ENCODE measurements around the gene LCN9.
"Not testable (repeated sequence)": the region's sequence is repeated elsewhere in the genome, so short reads cannot be mapped to it uniquely, and the experiment has no call there.

The LCN9 gene

GRCh38 chr9:135671591-135672041 lies 8.5 kb downstream of the LCN9 start:
- no peak for DNase-seq (ENCODE audit: low spot score)

GRCh38 chr9:135672786-135673185 lies 9.7 kb downstream of the LCN9 start:
- not testable (repeated sequence) for DNase-seq (ENCODE audit: low spot score)

DNA sequence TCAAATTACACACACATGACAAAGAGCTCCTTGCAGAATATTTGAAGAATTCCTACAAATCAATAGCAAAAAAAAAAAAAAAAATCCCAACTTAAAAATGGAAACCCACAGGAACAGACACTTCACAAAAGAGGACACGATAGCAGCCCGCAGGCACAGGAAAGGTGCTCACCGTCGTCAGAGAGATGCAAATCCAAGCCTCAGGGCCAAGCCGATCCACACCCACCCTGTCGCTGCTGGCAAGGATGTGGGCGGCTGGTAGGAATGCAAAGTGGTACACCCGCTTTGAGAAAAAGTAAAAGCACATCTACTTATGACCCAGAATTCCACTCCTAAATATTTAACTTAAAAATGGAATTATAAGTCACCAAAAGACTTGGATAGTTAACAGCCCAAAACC lies 10.8 kb downstream of the LCN9 start:
- DNase-seq (ENCODE audit: low spot score), result no peak

DNA sequence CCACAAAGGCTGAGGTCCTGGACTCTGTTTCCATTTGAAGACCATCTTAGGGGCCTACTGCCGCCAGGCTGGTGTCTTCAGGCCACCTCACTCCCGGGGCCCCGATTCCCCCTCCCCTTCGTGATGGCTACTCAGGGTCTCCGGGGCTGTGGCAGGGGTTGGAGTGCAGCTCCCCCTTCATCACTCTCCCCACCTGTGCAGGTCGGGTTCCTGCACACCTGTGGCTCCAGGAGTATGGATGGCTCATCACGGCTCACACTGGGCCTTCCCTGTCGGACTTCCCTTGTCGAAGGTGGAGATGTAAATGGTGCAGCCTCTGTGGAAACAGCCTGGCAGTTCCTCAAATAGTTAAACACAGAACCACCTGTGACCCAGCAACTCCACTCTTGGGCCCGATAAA lies 11.9 kb downstream of the LCN9 start:
- no peak for DNase-seq (ENCODE audit: low spot score)

GRCh38 chr9:135676891-135677290 lies 13.8 kb downstream of the LCN9 start:
- no peak for DNase-seq (ENCODE audit: low spot score)

DNA sequence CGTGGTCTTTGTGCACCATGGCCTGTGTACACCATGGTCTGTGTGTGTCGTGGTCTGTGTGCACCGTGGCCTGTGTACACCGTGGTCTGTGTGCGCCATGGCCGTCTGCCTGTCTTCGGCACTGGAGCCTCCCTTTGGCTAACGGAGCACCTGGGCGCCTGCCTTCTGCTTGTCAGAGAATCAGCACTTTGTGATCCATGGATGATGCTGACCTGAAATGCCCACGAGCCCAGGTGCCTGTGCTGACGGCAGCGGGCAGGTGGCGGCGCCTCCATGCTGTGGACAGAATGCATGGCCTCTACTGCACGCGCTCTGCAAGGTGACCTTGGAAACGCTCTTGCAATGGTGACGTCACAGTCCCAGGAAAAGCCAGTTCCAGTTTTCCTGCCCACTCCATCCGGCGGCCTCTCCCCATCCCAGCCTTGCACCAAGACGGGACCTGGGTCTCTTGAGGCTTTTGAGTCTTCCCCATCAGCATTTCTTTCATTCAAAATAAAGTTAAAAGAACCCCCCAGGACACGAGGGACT lies 14.6 kb downstream of the LCN9 start:
- no peak for DNase-seq (ENCODE audit: low spot score)

GRCh38 chr9:135678236-135679017 lies 15.3 kb downstream of the LCN9 start:
- no peak for DNase-seq (ENCODE audit: low spot score)

DNA sequence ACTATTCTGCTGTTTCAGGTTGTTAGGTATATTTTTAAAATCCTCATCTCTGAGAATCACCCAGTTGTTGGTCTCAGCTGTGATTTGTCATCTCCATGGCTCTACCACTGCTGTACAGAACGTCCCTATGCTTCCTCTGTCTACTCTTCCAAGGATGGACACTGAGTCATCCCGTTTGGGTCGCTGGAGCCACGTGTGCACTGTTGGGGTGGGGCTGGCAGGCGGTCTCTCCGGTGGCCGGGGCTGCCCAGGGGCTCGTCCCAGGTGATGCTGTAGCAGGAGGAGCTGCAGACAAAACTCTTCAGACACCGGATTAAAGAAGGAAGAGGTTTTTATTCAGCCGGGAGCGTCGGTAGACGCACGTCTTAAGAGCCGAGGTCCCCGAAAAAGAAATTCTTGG lies 16.9 kb downstream of the LCN9 start:
- DNase-seq (ENCODE audit: low spot score), result no peak

- DNase-seq (ENCODE audit: low spot score), result no peak
Observed at GRCh38 chr9:135681161-135681560, 18.1 kb downstream of the LCN9 start.

DNA sequence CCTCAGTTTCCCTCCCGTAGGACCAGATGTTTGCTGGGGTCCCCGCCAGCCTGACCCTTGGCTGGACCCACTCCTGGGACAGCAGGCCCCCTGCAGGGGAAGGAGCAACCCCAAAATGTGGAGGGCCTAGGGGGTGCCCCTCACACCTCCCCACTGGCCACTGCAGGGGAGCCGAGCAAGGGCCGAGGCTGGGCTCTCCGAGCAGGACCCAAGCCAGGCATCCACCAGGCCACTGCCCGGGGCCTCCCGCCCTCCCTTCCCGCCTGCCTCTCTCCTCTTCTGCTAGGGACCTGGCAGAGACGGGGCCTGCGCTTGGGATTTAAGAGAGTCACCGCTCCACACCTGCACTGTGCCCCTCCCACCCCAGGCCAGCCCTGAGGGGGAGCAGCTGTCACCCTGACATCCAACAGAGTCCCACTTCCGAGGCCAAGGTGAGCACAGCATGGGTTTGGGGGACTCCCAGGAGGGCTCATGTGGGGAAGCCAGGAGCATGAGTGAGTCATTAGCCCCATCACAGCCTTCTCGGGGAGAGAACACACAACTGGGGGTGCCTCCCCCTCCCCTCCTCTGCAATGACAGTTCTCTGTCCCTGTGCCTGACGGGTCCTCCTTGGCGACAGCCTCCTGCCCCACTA lies 20.4 kb downstream of the LCN9 start:
- DNase-seq (ENCODE audit: low spot score), result no peak

DNA sequence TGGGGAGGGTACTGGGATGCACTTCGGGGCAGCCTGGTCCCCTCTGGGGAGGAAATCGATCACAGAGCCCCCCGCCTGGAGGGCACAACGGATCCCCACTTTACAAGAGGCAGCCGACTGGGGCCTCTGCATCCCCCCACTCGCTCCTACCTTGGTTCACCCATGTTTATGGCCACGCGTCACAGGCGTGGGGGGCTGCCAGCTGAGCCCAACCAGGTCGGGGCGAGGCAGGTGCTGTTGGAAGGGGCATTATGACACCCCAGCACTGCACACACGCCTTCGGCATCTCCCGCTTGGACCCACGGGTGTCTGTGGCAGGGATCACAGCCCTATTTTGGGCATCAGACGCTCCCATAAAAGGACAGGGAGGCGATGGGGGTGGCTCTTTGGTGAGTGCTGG lies 21.6 kb downstream of the LCN9 start:
- no peak for DNase-seq (ENCODE audit: low spot score)

DNA sequence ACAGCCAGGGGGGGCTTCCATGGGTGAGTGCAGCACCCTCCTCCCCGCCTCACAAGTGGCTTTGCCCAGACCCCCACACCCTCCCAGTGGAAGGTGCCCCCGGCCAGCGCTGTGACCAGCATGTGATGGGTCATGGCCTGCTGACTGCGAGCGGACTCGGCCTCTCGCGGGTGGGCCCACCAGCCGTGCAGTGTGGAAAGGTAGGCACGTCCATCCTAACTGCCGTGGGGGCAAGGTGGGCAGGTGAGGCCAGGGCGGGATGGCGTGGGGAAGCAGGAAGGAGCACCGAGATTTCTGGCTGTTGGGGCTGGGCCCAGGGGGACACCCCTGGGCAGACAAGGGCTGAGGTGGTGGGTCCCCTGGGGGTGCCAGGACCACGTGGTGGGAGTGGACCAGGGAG lies 24.1 kb downstream of the LCN9 start:
- no peak for DNase-seq (ENCODE audit: low spot score)

GRCh38 chr9:135689011-135689410 lies 25.9 kb downstream of the LCN9 start:
- DNase-seq (ENCODE audit: low spot score), result no peak

DNA sequence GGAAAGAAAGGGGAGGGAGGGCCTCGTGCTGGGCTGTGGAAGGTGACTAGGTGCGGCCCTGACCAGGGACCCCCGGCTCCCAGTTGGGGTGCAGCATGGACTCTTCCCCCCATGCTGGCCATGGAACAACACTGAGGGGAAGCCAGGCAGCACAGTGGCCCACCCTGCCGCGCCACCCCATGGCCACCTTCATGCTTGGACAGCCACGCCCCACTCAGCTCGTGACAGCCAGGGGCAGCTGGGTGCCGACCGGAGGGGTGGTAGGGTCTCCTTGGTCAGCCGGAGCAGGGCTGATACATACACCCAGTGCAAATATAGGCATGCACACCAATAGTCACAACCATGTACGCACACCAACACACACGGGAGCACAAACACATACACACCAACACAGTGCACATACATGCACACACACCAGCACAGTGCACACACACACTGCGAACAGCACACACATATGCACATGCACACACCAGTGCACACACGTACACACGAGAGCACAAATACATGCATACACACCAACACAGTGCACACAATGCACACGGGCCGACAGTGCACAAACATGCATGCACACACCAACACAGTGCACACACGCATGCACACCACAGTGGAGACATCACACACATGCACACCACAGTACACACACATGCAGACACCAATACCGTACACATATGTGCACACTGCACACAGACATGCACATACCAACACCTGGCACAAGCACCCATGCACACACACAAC lies 27.9 kb downstream of the LCN9 start:
- DNase-seq (ENCODE audit: low spot score), result no peak

GRCh38 chr9:135692410-135692809 lies 29.3 kb downstream of the LCN9 start:
- no peak for DNase-seq (ENCODE audit: low spot score)

DNA sequence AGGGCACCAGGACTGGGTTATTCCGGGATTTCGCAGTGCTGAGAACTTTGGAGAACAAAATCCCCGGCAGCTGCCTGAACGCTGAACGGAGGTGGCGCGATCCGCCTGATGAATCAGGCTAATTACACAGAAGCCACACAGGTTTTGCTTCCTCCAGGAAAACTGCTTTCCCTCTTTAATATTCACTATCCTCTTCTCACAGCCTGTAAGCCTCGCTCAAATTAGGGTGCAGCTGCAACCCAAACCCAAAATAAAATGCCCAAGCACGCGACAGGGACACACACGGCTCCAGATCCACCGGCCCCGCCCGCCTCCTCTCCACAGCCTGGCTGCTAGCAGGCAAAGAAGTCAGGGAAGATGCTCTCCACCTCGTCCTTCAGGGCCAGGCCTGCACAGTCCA lies 30.2 kb downstream of the LCN9 start:
- no peak for DNase-seq (ENCODE audit: low spot score)

DNA sequence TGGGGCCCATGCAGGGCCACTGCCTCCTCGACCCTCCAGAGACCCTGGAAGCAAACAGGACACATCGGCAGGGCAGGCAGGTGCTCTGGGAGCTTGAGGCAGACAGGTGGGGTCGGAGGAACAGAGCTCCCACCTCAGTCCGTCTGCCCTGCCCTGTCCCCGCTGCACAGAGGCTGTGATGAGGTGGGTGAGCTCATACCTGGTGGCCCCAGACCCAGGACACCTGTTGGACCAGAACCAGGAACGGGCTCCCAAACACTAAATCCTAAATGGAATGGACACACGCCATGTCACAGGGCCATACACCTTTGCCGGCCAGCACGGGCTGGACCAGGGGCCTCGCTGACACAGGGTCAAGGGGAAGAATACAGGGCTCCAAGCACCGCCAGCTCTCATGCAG lies 30.7 kb downstream of the LCN9 start:
- no peak for DNase-seq (ENCODE audit: low spot score)

DNA sequence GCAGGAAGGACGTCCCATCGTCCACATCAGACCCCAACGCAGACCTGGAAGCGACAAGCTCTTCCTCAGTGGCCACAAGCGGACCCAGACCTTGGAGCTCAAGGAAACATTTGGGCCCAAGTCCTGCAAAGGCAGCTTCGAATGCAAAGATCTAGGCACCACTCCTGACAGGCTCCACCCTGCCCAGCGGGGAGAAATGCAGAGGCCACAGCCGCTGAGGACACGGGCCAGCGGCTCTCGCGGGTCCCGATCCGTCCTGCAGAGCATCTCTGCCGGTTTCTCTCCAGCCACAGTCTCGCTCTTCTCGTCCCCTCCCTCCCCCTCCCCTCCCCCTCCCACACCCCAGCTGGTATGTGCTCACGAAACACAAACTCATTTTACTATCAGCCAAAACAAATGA lies 31.3 kb downstream of the LCN9 start:
- no peak for DNase-seq (ENCODE audit: low spot score)

GRCh38 chr9:135695036-135695435 lies 31.9 kb downstream of the LCN9 start:
- no peak for DNase-seq (ENCODE audit: low spot score)

- no peak for DNase-seq (ENCODE audit: low spot score)
Observed at GRCh38 chr9:135695642-135696041, 32.5 kb downstream of the LCN9 start.

GRCh38 chr9:135696446-135696845 lies 33.3 kb downstream of the LCN9 start:
- DNase-seq (ENCODE audit: low spot score), result no peak

DNA sequence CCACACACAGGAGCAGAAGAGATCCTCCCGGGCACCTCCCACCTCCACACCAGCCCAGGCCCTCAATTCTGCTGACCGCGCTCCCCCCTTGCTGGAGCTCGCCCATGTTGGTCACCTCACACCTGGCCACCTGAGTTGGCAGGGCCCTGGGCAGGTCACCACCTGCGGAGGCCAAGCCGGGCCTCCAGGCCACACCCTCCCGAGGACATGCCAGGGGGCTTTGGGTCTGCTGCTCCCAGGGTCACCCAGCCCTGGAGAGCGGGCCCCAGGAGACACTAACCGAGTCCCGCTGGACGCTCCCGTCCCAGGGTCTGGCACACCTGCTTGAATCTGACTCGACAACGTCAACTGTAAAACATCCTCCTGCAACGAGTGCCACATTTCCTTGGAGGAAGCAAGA lies 34.1 kb downstream of the LCN9 start:
- no peak for DNase-seq (ENCODE audit: low spot score)

DNA sequence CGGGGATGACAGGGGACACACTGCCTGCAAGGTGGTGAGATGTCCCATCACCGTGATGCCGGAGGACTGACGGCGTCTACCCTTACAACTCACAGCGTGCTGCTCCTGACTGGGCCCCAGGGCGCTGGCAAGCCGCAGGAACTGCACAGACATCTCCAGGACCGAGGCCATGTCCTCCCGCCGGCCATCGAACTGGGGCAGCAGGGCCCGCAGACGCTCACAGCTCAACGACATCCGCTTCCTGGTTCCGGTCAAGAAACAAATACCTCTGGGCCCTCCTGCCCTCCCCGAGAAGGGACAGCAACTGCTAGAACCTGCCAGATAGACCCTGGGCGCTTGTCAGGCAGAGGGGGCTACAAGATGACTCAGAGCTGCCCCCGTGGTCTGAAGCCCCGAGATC lies 35.1 kb downstream of the LCN9 start:
- no peak for DNase-seq (ENCODE audit: low spot score)

All from LoVo (cell line).